A549 (cell line): Measurements from ENCODE around the gene PPIE. TPM values are rescaled to one million over a fixed set of nuclear protein-coding genes. Genes with fewer than 3 reads are reported as not detected.

Source experiments
- ATAC-seq, 2 experiments: fragments of 200-7000 bp in 1 of 2; fragments of >200 bp in 1 of 2; cut with Nextera tagmentation in 1 of 2; cut with Tn5 transposase in 1 of 2; 3 replicates each; pipeline versions ENCODE4 v1.8.0 to v1.9.1; 2018 to 2020; ENCODE audit warnings: mild to moderate bottlenecking in 1 of 2, moderate library complexity in 1 of 2
- CTCF ChIA-PET: fragments of 300-600 bp; sonication (Branson Sonifier 250); formaldehyde crosslinking; extraction: SDS; loops from one replicate; lab custom pipeline; 2021; ENCODE audit warnings: antibody characterized with exemption, inconsistent platforms; lab: Yijun Ruan, JAX
- POLR2A ChIA-PET: fragments of 350-600 bp; formaldehyde crosslinking; extraction: SDS; loops from one replicate; lab custom pipeline; 2021; ENCODE audit warnings: antibody characterized with exemption, inconsistent platforms; lab: Yijun Ruan, JAX
- DNase-seq, 2 experiments: peaks; one replicate each; pipeline versions ENCODE4 v3.0.0 to v3.0.0-alpha.2; 2011 to 2016; ENCODE audit warnings: low read depth in 1 of 2, low spot score in 1 of 2
- FAIRE-seq: peaks from 2 replicates; lab custom pipeline; 2011; peaks lifted over from hg19 to GRCh38; lab: Jason Lieb, UNC
- H3K27ac ChIP-seq, 2 experiments: fragments of >200 bp; sonication (Bioruptor Twin); formaldehyde crosslinking; 3 replicates each; pipeline ENCODE4 v1.5.1; 2016 to 2017
- H3K4me1 ChIP-seq: fragments of >200 bp; sonication (Bioruptor Twin); formaldehyde crosslinking; 3 replicates; pipeline ENCODE4 v1.6.1; 2016
- H3K4me2 ChIP-seq: fragments of >200 bp; sonication (Bioruptor Twin); formaldehyde crosslinking; 3 replicates; pipeline ENCODE4 v1.6.1; 2016
- H3K4me3 ChIP-seq: fragments of >200 bp; sonication (Bioruptor Twin); formaldehyde crosslinking; 3 replicates; pipeline ENCODE4 v1.5.1; 2016
- H3K9me3 ChIP-seq: fragments of >200 bp; sonication (Bioruptor Twin); formaldehyde crosslinking; 3 replicates; pipeline ENCODE4 v1.6.1; 2016
- BHLHE40 ChIP-seq: IDR thresholded peaks from 2 replicates; pipeline ENCODE4 v1.6.1; 2012; ENCODE audit warnings: low read depth, low read length, inconsistent platforms
- CBX2 ChIP-seq: fragments of 200-600 bp; sonication (generic); IDR thresholded peaks from 2 replicates; pipeline ENCODE4 v1.6.1; 2016; ENCODE audit warnings: low read depth, mild to moderate bottlenecking, borderline replicate concordance
- CBX8 ChIP-seq: fragments of 200-600 bp; sonication (generic); IDR thresholded peaks from 2 replicates; pipeline ENCODE4 v1.6.1; 2016
- CEBPB ChIP-seq, 2 experiments: fragments of >200 bp in 1 of 2; sonication (Bioruptor Twin) in 1 of 2; formaldehyde crosslinking in 1 of 2; IDR thresholded peaks; 2 replicates each; pipeline ENCODE4 v1.6.1; 2012 to 2016
- CHD2 ChIP-seq: fragments of 150-350 bp; IDR thresholded peaks from 2 replicates; pipeline ENCODE4 v1.6.1; 2014; ENCODE audit warnings: low read length; ENCODE audit not compliant: partially characterized antibody
- CHD4 ChIP-seq: fragments of 200-600 bp; sonication (generic); IDR thresholded peaks from 2 replicates; pipeline ENCODE4 v1.6.1; 2016; ENCODE audit warnings: antibody characterized with exemption, mild to moderate bottlenecking, borderline replicate concordance
- EHMT2 ChIP-seq: fragments of 200-600 bp; sonication (generic); IDR thresholded peaks from 2 replicates; pipeline ENCODE4 v1.6.1; 2016; ENCODE audit warnings: antibody characterized with exemption, low read depth, mild to moderate bottlenecking, moderate library complexity
- EP300 ChIP-seq, 2 experiments: fragments of >200 bp; sonication (Bioruptor Twin); formaldehyde crosslinking; IDR thresholded peaks; 2 replicates in 1 of 2; 3 replicates in 1 of 2; pipeline ENCODE4 v1.6.1; 2016 to 2017
- ESRRA ChIP-seq: fragments of 150-350 bp; IDR thresholded peaks from 2 replicates; pipeline ENCODE4 v1.6.1; 2014; ENCODE audit warnings: mild to moderate bottlenecking, low read length, borderline replicate concordance
- FOSB ChIP-seq: fragments of 250-450 bp; sonication (Bioruptor Pico); IDR thresholded peaks from 2 replicates; pipeline ENCODE4 v1.5.0; 2020; ENCODE audit warnings: mild to moderate bottlenecking, moderate library complexity
- GATA3 ChIP-seq: IDR thresholded peaks from 2 replicates; pipeline ENCODE4 v1.6.1; 2012; ENCODE audit warnings: borderline replicate concordance
- HDAC2 ChIP-seq: fragments of 200-600 bp; sonication (generic); IDR thresholded peaks from 2 replicates; pipeline ENCODE4 v1.6.1; 2016
- HOXA7 ChIP-seq: fragments of 250-450 bp; sonication (Bioruptor Pico); IDR thresholded peaks from 2 replicates; pipeline ENCODE4 v1.5.0; 2020; ENCODE audit warnings: mild to moderate bottlenecking, moderate library complexity
- JUN ChIP-seq, 2 experiments: fragments of >200 bp; sonication (Bioruptor Twin); formaldehyde crosslinking; IDR thresholded peaks; 2 replicates in 1 of 2; 3 replicates in 1 of 2; pipeline ENCODE4 v1.6.1; 2016 to 2017
- NFE2L2 ChIP-seq: fragments of 150-350 bp; conservative IDR thresholded peaks from 2 replicates; pipeline ENCODE4 v1.6.1; 2014; ENCODE audit warnings: low read length
- PBX3 ChIP-seq: IDR thresholded peaks from 2 replicates; pipeline ENCODE4 v1.6.1; 2012
- POLR2AphosphoS2 ChIP-seq: conservative IDR thresholded peaks from 2 replicates; pipeline ENCODE4 v1.6.1; 2012; ENCODE audit warnings: low read length, improper control_type of control experiment, inconsistent platforms
- SREBF2 ChIP-seq: fragments of 450-650 bp; IDR thresholded peaks from 2 replicates; pipeline ENCODE4 v1.6.1; 2014; ENCODE audit warnings: mild to moderate bottlenecking, moderate library complexity
- ZC3H11A ChIP-seq: fragments of 450-650 bp; IDR thresholded peaks from 2 replicates; pipeline ENCODE4 v1.6.1; 2014; ENCODE audit warnings: antibody characterized with exemption, mild to moderate bottlenecking
- ZFP36 ChIP-seq: fragments of 450-650 bp; IDR thresholded peaks from 2 replicates; pipeline ENCODE4 v1.6.1; 2014; ENCODE audit warnings: borderline replicate concordance; ENCODE audit not compliant: partially characterized antibody
- ZSCAN20 ChIP-seq: fragments of 250-450 bp; sonication (Bioruptor Pico); IDR thresholded peaks from 2 replicates; pipeline ENCODE4 v1.8.0; 2022; ENCODE audit warnings: mild to moderate bottlenecking, moderate library complexity
- WGBS: methylation state at CpG from one replicate; pipeline ENCODE4 v1.1.6; 2017; ENCODE audit errors: missing lambda C conversion rate; 5-methylcytosine and 5-hydroxymethylcytosine counted together
- polyA plus RNA-seq, 4 experiments: library from polyadenylated mRNA; depleted of rRNA in 3 of 4; stranded (reverse); fragments of >200 nt; fragmentation: RNase III in 1 of 4; extraction: RNeasy Plus Mini Kit Qiagen cat#74134 plus additional on column Dnase treatment in 1 of 4; gene quantifications; 2 replicates in 3 of 4; 3 replicates in 1 of 4; pipeline ENCODE4 v1.2.3, GENCODE V29; 2011 to 2017
- TF ChIP-seq, protein P1 (sequence below): fragments of 450-650 bp; IDR thresholded peaks from 2 replicates; pipeline ENCODE4 v1.6.1; 2014; ENCODE audit warnings: antibody characterized with exemption
- TF ChIP-seq, protein P2 (sequence below): fragments of 150-350 bp; IDR thresholded peaks from 2 replicates; pipeline ENCODE4 v1.6.1; 2014; ENCODE audit warnings: low read depth, mild to moderate bottlenecking, low read length
- TF ChIP-seq, protein P3 (sequence below): fragments of >200 bp; sonication (Bioruptor Twin); formaldehyde crosslinking; IDR thresholded peaks from 2 replicates; pipeline ENCODE4 v1.6.1; 2016

PPIE gene
- polyA plus RNA-seq, 2 of the 4 experiments (the other 2 are of a cell fraction): 46.6 to 75.6 TPM

DNA sequence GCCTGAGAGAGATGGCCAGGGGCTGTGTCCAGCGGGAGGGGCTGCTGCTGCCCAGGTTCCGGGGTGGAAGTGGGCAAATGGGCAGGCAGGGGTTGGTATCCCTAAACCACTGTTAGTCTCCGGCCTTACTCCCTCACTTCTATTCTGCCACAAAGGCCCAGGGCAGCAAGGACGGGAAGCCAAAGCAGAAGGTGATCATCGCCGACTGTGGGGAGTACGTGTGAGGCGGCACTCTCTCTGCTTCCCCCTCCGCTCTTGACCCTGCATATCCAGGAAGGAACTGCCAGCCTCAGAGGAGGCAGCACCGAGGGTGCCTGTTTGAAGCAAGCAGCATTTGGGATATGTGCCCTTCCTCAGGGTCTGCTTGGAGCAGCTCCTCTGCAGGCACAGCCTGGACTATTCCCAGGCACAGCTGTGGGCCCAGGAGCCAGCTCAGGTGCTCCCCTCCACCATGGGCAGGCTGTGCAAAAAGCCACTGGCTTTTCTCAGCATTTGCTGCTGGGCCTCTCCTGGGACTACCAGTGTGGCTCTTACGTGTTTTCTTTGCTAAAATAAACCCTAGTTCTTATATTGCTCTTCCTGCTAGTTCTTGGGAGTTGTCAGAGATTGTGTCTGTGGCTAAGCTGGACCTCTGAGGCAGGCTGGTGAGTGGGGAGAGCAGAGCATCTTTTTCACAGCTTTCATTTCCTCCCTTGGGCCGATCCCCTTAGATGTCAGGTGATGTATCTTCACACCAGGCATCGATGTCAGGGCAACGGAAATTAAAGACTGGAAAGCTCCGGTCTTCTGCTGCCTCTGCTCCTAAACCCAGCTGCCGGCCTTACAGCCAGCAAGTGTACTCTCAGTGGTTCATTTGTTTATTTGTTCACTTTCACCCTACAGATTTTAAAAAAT is 14.7 kb downstream of the PPIE start:
- no peak for FAIRE-seq
- WGBS: 95% methylated on average over 14 of the region's 16 CpGs
- Histone ChIP-seq H3K4me3 (no peak overlapping the region), H3K4me1 (no peaks in the 10 kb centered on the region), H3K27ac (no peak overlapping the region), H3K4me2 (no peak overlapping the region), H3K9me3 (no peaks in the 10 kb centered on the region)
- no peak for DNase-seq
- TF ChIP-seq HDAC2 (no peak), ZC3H11A (no peak), CBX8 (no peak), FOSB (CRISPR knock-in tag) (no peak), EP300 (IDR thresholded peaks at IDR 0.05) (no peak)
- ChIA-PET POLR2A (no interaction called here), CTCF (interaction anchor here (1.0 kb wide), 1 partner anchor 12 kb away, joined by 3 read pairs; no protein-coding TSS in a partner anchor)
- ATAC-seq: no peak

DNA sequence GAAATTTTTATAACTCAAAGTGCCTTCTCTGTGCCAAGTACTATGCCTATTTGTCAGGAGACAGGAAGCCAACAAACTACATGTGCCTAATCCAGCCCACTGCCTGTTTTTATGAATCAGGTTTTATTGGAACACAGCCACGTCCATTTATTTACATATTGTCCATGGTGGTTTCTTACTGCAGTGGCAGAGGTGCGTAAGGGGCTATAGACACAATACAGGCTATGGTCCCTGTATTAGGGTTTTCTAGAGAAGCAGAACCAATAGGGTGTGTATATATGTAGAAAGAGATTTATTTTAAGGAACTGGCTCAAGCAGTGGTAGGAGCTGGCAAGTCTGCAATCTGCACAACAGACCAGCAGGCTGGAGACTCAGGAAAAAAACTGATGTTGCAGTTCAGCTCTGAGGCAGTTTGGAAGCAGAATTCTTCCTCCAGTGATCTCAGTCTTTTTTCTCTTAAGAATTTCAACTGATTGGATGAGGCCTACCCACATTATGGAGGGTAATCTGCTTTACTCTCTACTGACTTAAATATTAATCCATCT is 15.4 kb downstream of the PPIE start:
- H3K4me1 ChIP-seq: no peaks in the 10 kb centered on the region
- no peaks in the 10 kb centered on the region for H3K9me3 ChIP-seq
- ATAC-seq (no peak), DNase-seq (no peak), FAIRE-seq (no peak)
- H3K4me3 ChIP-seq: no peak overlapping the region
- ChIA-PET CTCF (interaction anchor here (1.0 kb wide), 1 partner anchor 13 kb away, joined by 3 read pairs; no protein-coding TSS in a partner anchor), POLR2A (no interaction called here)
- 94% methylated on average over 2 of the region's 2 CpGs for WGBS
- no peak overlapping the region for H3K27ac ChIP-seq
- TF ChIP-seq EHMT2 (no peak), SREBF2 (no peak)
- TF ChIP-seq, protein P1, sequence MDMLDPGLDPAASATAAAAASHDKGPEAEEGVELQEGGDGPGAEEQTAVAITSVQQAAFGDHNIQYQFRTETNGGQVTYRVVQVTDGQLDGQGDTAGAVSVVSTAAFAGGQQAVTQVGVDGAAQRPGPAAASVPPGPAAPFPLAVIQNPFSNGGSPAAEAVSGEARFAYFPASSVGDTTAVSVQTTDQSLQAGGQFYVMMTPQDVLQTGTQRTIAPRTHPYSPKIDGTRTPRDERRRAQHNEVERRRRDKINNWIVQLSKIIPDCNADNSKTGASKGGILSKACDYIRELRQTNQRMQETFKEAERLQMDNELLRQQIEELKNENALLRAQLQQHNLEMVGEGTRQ: no peak
- H3K4me2 ChIP-seq: no peak overlapping the region

GRCh38 chr1:39754906-39755504 is 16.3 kb downstream of the PPIE start:
- no peak for TF ChIP-seq BHLHE40
- no peak for TF ChIP-seq CEBPB (IDR thresholded peaks at IDR 0.05)
- ChIA-PET CTCF (no interaction called here), POLR2A (interaction anchor here (0.6 to 1.0 kb wide), 2 partner anchors 16 to 198 kb away, joined by 3 to 4 read pairs; partner anchors contain the start of gene PPIE)
- Histone ChIP-seq H3K4me2 (no peak overlapping the region), H3K9me3 (no peaks in the 10 kb centered on the region), H3K27ac (no peak overlapping the region), H3K4me3 (no peak overlapping the region), H3K4me1 (no peaks in the 10 kb centered on the region)
- DNase-seq (no peak), ATAC-seq (no peak), FAIRE-seq (no peak)
- 90% methylated on average over 2 of the region's 2 CpGs for WGBS

- Histone ChIP-seq H3K27ac (no peak overlapping the region), H3K9me3 (no peaks in the 10 kb centered on the region), H3K4me1 (no peaks in the 10 kb centered on the region), H3K4me2 (no peak overlapping the region), H3K4me3 (no peak overlapping the region)
- ChIA-PET CTCF (no interaction called here), POLR2A (no interaction called here)
- ATAC-seq: no peak
- no peak for FAIRE-seq
- no peak for DNase-seq
- 92% methylated on average over 6 of the region's 9 CpGs for WGBS
- no peak for TF ChIP-seq ZFP36
- no peak for TF ChIP-seq CHD4
- no peak for TF ChIP-seq ESRRA
- no peak for TF ChIP-seq CBX2
- no peak for TF ChIP-seq EHMT2
- no peak for TF ChIP-seq JUN (IDR thresholded peaks at IDR 0.05)
- TF ChIP-seq, protein P2, sequence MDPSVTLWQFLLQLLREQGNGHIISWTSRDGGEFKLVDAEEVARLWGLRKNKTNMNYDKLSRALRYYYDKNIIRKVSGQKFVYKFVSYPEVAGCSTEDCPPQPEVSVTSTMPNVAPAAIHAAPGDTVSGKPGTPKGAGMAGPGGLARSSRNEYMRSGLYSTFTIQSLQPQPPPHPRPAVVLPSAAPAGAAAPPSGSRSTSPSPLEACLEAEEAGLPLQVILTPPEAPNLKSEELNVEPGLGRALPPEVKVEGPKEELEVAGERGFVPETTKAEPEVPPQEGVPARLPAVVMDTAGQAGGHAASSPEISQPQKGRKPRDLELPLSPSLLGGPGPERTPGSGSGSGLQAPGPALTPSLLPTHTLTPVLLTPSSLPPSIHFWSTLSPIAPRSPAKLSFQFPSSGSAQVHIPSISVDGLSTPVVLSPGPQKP: no peak
- no peak for TF ChIP-seq BHLHE40
- TF ChIP-seq POLR2AphosphoS2: no peak
- TF ChIP-seq CBX8: no peak
- TF ChIP-seq, protein P3, sequence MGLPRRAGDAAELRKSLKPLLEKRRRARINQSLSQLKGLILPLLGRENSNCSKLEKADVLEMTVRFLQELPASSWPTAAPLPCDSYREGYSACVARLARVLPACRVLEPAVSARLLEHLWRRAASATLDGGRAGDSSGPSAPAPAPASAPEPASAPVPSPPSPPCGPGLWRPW: no peak
- TF ChIP-seq CHD2: no peak
- TF ChIP-seq HOXA7 (CRISPR knock-in tag): no peak
- TF ChIP-seq PBX3: no peak
- TF ChIP-seq GATA3: no peak
- no peak for TF ChIP-seq NFE2L2
- no peak for TF ChIP-seq CEBPB (IDR thresholded peaks at IDR 0.05)
- no peak for TF ChIP-seq ZSCAN20 (CRISPR knock-in tag)
Observed at GRCh38 chr1:39755965-39756659, 17.4 kb downstream of the PPIE start.
